8988T (cell line): Measurements from ENCODE around the gene HNRNPR.
"Not testable (repeated sequence)": the region's sequence is repeated elsewhere in the genome, so short reads cannot be mapped to it uniquely, and the experiment has no call there.

Source experiments
- DNase-seq: peaks from one replicate; pipeline ENCODE4 v3.0.0; 2011

Gene HNRNPR

DNA sequence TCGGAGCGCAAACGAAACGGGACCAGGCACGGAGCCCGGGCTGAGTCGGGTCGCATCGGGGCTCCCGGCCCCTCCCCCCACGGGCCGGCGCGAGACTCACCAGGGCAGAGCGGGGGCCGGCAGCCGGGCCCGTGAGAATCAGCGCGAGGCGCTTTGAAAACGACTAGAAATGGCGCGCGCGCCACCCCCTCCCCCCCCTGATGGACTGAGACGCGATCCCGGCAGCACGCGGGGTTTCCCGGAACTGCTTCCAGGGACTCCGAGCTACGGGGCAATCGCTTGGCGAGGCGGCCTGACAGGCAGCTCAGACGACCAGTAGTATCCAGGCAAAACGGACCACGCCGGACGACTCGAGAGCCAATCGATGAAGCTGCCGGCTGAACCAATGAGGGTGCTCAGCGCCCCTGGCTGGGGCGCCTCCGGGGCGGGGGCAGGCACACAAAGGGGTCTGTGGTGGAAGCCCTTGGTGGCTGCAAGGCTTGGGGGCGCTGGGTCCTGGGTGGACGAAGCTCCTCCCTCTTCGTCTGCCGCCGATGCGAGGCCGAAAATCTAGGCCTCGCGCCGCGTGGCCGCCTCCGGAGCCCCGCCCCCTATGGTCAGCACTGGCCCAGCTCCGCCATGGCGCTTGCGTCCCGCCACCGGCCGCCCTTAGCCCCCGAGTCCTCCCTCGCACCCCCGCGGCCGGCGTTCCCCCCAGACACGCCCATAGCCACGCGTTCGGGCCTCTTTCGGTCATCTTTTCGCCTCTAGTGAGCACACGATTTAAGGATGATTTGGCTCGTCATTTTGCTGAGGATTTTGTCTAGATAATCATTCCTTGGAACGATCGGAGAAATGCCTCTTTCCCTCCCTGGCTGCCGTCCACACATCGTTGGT, at the start of gene HNRNPR:
TSS of gene HNRNPR (minus strand) at position 174 of the 876 bp plus-strand sequence. CDS start 3,276 bp downstream, outside the sequence.
- DNase-seq = peak; percentile 56

DNA sequence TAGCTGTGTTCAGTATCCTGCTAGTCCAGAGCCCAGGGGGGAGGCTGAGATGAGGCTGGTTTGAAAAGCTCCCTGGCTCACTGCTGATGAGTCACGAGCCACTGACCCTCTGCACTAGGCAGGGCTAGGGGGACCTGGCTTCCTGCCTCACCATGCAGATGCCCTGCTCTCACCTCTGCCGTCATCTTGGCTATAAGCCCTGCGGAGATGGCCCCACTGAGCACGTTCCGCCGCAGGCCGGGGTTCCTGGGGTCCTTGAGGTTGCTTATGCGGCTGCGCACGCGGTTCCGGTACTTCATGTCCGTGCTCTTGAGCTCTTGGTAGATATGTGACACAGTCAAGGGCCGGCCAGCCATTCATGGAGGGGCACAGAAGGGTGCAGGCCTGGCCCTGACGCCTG, 49.6 kb upstream of the HNRNPR start:
- no peak for DNase-seq

DNA sequence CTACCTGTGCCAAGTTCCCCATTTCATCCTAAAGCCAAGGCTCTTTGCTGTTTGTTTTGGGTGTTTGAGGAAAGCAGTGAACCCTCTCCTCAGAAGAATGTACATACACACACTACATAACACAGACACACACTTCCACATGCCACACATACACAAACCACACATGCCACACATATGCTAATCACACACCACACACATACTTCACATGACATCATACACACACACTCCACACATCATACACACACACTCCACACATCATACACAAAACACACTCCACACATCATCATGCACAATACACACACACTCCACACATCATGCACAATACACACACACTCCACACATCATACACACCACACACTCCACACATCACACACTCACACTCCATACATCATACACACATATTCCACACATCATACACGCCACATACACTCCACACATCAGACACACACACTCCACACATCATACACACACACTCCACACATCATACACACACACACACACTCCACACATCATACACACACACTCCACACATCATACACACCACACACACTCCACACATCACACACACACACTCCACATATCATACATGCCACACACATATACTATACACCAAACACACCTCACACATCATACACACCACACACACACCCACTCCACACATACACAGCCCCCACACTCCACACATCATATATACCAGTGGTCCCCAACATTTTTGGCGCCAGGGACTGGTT, 48.2 kb upstream of the HNRNPR start:
- DNase-seq = no peak

DNA sequence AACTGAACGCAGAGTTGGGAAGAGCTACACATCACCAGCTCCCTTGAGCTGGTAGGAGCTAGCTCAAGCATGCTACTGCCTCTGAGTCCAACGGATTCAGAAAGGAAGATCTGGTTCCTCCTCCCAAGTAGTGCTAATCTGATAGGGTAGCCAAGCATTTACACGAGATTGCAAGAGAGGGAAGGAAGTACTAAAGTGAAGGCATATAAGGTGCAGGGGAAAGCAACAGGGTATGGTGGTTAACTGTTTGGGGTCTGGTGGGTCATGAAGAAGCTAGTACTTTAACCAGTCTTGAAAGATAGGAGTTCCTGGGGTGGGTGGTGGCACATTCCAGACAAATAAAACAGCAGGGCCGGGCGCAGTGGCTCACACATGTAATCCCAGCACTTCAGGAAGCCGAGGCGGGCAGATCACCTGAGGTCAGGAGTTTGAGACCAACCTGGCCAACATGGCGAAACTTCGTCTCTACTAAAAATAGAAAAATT, 45.8 kb upstream of the HNRNPR start:
- no peak for DNase-seq

DNA sequence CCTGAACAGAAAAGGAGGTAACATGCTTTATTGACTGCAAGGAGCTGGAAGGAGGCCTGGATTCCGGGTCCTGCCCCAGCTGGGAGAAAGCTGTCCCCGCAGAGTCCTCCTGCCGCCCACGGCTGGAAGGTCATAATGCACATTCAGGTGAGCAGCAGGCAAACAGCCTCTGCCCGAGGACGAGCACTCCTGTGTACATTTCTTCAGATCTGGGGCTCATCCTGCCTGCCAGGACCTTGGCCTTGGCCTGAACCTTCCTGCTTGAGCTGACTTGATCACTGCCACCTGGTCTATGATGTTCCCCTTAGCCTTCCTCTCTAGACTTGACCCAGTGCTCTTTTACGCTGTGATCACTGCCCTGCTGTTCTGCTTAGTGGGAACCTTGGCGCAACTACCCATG, 43.4 kb upstream of the HNRNPR start:
- no peak for DNase-seq

DNA sequence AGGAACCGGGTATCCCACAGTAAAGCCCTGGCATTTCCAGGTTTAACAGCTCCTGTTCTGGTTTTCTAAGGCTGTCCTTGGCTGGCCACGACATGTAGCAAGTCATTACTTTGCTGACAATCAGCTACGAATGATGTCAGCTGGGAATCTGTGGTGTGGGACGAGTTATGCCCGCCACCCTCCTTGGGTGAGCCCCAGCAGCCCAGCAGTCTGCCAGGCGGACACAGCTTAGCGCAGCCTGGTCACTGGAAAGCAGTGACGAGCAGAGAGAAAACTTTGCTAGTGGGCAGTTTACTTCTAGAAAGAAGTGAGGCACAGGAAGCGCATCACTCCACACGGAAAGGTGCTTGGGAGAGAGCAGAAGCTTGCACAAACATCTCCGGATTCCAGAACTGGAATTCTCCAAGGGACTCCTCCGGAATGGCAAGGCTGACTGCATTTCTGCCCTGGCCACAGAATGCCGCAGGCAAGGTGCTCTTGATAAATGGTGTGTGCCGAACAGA, 41.1 kb upstream of the HNRNPR start:
- no peak for DNase-seq

DNA sequence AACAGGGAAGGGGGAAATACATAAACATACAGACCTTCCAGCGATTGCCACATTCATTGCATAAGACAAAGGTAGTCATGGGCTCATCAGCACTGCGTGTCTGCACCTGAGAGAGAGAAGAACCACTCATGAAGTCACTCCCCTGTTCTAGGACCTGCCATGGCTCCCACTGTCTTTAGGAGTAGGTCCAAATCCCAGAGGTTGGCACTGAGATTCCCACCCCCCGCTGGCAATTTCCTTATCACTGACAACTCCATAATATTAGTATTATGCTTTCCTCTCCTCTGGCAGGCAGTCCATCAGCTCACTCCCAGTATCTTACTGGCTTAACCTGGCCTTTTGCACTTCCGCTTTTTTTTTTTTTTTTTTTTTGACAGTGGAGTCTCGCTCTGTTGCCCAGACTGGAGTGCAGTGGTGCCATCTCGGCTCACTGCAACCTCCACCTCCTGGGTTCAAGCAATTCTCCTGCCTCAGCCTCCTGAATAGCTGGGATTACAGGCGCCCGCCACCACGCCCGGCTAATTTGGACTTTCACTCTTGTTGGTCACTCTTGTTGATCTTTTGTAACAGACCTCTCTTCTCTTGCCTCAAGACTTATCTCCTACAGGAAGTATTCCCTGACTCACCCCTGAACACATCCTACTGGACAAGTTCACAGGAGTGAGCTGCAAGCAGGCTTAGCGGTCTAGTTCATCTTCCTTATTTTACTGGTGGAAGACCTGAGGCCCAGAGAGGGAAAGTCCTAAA, 40.4 kb upstream of the HNRNPR start:
- no peak for DNase-seq

DNA sequence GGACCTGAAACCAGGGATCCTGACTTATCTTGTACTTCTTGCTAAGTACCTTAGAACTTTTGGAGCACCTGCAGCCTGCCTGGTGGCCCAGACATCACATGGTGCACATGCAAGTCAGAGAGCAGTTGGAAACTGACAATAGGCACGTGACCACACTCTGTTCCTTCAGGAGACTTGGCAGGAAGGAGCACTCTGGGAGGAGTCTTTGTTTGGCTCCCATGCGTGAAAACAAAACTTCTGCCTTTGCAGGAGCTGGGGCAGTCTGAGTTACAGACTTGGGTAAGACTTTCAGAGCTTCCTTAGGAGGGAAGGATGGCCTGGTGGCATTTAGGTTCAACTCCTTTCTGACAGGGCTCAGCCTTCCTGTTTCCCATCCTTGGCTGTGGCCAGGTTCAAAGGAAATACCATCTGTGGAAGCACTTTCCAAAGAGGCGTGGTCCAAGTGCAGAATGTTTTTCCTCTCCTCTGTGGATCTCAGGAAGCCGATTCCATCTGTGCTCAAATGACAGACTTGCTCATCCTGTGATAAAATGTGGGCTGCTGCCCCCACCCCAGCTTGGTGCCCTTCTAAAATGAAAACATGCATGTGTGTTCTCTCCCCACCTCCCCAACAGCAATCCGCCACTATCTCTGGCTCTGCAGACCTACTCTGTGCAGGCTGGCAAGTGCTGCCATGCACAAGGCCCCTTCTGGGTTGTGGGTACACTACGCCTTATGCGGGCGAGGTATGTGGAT, 39.7 kb upstream of the HNRNPR start:
- no peak for DNase-seq

DNA sequence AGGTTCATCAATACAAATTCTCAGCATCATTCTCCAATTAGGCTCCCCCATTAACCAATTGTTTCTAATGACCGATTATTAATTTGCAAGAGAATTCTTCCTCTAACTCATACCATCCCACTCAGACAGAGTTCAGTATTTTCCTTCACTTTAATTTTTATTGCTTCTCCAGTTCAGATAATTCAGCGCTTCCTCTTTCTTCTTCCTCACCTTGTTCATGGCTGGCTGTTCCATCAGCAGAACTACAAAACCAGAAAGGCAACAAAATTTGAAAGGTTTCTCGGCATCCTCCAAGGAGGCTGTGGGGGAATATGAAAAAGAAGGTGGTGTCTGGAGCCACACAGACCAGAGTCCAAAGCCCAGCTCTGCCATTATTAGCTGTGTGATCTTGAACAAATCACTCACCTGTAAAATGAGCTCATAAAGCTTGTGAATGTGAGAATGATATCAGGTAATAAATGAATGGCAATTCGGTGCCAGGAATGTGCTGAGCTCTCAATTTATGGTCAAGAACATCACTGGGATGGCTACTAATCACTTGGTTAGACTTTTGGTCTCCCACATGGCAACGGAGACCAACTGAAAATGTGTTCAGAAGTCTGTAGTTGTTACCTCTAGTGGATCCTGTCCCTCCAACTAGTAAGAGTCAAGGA, 37.3 kb upstream of the HNRNPR start:
- DNase-seq = no peak

DNA sequence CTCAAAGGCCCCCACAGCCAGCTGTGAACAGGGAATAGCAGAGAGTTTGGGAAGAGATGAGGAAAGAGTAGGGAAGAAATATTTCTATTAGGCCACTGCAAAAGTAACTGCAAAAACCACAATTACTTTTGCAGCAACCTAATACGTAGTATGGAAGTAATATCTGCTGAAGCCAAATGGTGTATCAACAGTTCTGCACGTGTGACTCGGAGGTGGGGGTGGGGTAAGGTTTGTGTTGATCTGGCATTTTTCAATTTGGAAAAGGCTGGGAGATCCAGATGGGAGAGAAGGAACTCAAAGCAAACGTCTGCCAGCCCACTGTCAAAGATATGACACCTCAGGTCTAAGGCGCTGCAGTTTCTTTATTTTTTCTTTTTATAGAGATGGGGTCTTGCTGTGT, 36.6 kb upstream of the HNRNPR start:
- DNase-seq = no peak

DNA sequence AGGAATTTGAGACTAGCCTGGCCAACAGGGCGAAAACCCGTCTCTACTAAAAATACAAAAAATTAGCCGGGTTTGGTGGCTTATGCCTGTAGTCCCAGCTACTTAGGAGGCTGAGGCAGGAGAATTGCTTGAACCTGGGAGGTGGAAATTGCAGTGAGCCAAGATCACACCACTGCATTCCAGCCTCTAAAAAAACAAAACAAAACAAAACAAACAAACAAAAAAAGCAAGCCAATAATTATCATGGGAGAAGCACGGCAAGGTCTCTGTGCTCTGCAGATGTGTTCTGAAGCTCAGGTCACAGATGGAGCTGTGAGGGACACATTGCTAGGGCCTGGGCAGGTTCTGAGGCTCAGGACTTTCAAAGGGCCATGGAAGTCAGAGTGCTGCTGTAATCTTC, 36.2 kb upstream of the HNRNPR start:
- DNase-seq = not testable (repeated sequence)

DNA sequence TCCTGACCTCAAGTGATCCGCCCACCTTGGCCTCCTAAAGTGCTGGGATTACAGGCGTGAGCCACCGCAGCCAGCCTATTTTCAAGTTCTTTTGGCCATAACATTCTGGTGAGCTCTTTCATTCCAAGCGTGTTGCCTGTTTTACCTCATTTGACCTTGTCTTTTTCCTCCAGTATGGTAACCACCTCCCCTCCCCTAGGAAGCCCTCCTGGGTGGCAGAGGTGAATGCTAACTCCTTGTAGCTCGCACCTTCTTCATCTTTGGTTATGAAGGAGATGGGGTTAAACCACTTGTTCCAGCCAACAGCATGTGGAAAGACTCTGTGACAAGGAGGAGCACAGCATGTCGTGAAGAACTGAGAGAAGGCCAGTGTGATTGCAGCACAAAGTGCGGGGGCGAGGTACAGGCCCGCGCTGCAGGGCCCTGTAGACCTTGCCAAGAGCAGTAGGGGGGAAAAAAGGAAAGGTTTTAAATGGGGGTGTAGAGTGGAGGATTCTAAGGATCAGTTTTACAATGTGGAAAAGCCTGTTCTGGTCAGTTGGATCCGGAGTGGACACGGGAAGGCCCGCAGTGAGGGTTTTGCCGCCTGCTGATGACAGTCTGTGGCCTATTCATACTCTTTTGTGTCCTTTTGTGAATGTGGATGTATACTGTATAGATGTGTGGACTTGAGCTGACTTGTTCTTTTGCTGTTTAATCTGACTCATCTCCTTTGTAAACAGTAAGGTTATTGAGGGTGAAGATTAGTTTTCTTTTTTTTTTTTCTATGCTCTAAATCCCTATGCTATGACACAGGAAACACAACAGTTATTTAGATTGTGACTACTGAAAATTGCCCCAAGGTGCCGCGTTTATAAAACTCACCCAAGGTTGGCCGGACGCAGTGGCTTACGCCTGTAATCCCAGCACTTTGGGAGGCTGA, 33.1 kb upstream of the HNRNPR start:
- DNase-seq = no peak

DNA sequence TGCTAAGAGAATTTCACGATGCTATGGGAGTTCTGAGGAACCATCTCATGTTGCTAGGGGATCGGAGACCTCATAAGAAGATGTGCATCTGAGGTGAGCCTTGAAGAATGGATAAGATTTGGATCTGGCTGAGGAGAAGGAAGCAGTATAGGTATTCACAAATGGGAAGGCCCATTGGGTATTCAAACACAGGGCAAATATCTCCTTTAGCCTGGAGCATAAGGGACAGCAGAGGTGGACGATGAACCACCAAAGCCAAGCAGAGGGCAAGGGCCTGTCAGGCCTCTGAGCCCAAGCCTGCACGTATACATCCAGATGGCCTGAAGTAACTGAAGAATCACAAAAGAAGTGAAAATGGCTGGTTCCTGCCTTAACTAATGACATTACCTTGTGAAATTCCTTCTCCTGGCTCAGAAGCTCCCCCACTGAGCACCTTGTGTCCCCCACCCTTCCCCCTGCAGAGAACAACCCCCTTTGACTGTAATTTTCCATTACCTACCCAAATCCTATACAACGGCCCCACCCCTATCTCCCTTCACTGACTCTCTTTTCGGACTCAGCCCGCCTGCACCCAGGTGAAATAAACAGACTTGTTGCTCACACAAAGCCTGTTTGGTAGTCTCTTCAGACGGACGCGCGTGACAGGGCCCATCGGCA, 30.1 kb upstream of the HNRNPR start:
- DNase-seq = not testable (repeated sequence)

DNA sequence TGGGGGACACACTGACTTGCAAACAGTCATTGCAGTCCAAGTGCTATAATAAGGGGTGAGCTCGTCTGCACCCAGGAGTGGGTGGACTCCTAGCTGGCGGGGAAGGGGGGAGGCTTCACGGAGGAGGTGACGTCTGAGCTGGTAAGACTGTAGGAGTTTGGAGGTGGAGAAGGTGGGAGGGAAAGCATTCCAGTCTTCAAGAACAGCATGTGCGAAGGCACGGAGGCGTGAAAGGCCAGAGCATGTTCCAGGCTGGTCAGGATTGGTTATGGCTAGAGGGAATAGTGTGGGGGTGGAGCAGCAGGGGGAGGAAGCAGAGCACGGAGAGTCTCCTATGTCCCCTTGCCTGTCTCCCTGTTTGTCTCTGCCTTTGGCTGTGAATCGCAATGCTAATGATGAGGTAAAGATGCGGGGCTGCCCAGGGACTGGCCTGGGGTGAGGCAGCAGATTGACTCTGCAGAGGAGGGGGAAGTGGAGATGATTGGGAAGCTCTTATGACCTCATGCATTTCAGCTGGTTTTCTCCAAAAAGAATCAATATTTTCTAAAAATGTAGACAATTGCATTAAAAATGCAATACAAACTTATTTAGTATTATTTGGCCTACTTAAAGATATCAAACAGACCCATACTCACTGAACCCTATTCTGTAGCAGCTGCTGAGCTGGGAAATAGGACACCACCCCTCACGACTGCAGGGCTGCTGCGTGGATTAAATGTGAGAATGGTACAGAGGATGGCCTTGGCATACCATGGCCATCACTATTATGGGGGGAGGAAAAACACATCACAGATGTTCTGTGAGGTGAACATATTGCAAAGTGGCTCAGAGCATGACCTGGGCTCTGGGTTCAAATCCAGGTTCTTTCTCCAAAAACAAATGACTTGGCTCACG, 28.1 kb upstream of the HNRNPR start:
- no peak for DNase-seq

DNA sequence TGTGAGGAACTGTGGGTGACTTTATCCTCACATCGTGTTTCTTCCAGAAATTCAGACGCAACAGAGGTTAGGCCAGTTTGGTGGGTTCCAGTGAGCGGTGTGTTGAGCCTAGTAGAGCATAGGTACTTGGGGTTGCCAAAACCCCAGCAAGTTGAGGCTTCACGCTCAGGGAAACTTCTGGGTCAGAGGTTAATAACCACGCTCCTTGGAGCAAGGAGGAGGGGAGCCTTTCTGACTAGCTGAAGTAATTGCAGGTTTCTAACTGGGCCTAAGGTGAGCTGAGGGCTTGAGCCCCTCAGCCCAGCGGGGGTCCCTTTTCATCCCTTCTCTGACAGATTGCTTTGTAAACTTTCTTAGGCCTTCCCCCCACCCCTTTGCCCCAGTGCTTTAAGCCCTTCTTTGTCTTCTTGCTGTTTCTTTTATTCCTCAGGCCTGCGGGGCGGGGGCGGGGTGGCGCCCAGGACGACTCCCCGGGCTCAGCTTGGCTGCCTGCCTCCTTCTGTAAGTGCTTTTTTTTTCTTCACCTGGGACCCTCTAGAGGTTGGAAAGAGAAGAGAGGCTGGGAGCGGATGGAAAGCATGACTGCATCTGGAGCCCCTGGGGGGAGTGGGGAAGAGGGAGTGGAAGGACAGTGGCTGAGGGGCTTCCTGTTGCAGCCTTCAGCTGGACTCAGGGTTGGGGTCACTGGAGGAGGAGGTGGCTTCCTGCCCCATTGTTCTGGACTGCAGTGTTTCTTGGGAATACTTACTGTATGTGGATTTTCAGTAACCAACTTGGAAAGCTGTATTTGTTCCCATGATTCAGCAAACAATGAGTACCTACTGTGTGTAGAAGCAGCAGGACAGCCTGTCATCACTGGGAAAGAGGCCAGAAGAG, 26.9 kb upstream of the HNRNPR start:
- no peak for DNase-seq

DNA sequence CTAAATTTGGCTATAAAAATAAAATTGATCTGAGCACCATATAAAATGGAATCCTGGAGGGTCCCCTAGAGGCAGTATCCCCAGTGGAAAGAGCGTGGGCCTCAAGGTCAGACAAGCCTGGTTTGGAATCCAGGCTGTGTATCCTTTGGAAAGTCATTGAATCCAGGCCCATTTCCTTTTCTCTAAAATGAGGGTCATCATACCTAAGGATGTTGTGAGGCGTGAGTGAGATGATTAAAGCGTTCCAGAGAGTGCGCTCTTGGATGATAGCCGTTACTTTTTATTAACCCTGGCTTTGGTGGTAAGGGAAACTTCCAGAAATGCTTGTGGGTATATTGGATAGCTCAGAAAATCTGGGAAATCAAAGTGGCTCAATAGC, 26.2 kb upstream of the HNRNPR start:
- DNase-seq = no peak

DNA sequence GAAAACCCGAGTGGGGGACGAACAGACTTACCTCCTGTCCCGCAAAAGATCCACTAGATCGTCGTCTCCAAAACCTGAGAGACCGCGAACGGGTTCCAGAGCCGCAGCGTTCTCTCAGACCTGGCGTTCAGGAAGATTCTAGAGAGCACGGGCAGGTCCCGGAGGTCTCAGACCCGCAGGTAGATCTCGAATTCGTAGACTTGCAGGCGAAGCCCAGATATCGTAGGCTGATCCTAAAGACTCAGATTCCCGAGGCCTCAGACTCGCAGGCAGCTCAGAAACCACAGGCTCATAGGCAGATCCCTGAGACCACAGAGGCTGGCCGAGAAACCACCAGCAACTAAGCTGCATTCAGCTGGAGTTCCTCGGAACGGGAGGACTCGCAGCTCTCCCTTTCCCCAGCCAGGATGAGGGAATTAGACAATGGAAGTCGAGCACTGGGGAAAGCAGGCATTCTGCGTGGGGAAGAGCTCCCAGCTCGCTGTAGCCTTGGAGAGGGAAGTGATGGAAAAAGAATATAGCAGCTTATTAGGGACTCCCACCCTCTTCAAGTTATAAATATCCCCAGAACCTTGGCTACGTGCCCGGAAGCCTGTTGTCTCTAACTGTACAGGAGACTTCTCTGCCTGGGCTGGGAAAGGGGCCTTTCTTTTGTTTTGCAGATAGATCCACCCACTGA, 25.4 kb upstream of the HNRNPR start, which contains the start of gene ZNF436:
TSS of gene ZNF436 (minus strand) at position 502 of the 679 bp plus-strand sequence. CDS start 1,831 bp downstream, outside the sequence.
- DNase-seq = no peak
